Prostate gland (tissue), 2 donors: ENCODE data around the gene CD83.

Source experiments
- POLR2A ChIP-seq: fragments of 450-650 bp; IDR thresholded peaks from one replicate; pipeline ENCODE4 v1.6.1; 2016; ENCODE audit warnings: antibody characterized with exemption, mild to moderate bottlenecking
- TF ChIP-seq, protein P1 (sequence below), 4 experiments: fragments of 200-600 bp in 2 of 4; fragments of 450-650 bp in 2 of 4; sonication (generic) in 2 of 4; IDR thresholded peaks; 1 replicate in 3 of 4; 2 replicates in 1 of 4; pipeline ENCODE4 v1.5.1; 2016 to 2019; ENCODE audit warnings: antibody characterized with exemption in 4 of 4, mild to moderate bottlenecking in 2 of 4, moderate library complexity in 2 of 4

DNA sequence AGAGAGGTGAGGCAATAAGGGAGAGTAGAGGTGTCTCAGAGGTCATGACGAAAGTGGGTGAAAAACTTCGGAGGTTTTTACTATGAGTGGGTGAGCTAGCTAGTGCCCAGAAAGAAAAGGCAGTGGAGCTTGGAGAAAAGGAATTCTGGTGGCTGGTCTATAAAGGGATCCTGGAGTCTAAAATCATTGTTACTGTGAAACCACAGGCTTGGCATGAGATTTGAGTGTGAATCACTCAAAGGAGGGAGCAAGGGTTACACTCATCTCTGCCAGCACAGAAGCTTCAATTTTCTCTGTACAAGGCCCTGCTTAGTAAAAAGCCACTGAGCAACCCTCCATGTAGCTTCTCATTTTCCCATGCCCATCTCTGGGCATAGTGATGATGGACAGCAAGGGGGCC is 47.5 kb downstream of the CD83 start:
- no peak for TF ChIP-seq POLR2A
- TF ChIP-seq, protein P1, sequence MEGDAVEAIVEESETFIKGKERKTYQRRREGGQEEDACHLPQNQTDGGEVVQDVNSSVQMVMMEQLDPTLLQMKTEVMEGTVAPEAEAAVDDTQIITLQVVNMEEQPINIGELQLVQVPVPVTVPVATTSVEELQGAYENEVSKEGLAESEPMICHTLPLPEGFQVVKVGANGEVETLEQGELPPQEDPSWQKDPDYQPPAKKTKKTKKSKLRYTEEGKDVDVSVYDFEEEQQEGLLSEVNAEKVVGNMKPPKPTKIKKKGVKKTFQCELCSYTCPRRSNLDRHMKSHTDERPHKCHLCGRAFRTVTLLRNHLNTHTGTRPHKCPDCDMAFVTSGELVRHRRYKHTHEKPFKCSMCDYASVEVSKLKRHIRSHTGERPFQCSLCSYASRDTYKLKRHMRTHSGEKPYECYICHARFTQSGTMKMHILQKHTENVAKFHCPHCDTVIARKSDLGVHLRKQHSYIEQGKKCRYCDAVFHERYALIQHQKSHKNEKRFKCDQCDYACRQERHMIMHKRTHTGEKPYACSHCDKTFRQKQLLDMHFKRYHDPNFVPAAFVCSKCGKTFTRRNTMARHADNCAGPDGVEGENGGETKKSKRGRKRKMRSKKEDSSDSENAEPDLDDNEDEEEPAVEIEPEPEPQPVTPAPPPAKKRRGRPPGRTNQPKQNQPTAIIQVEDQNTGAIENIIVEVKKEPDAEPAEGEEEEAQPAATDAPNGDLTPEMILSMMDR (IDR thresholded peaks at IDR 0.05) = no peak
